Lower leg skin (tissue), 4 donors: ENCODE measurements around the gene FUOM. TPM values are rescaled to one million over a fixed set of nuclear protein-coding genes. Genes with fewer than 3 reads are reported as not detected.

Experiments
- DNase-seq, 2 donors: peaks; one replicate each; pipeline ENCODE4 v3.0.0-alpha.2; 2019; ENCODE audit warnings: low spot score in 2 of 2
- H3K4me3 ChIP-seq: fragments of 200-600 bp; sonication (generic); 2 replicates; pipeline ENCODE4 v1.5.1; 2017; ENCODE audit warnings: mild to moderate bottlenecking, low read depth; ENCODE audit not compliant: poor library complexity, severe bottlenecking
- CTCF ChIP-seq, 3 donors: fragments of 450-650 bp; IDR thresholded peaks; one replicate each; pipeline ENCODE4 v1.5.1; 2016; ENCODE audit warnings: antibody characterized with exemption in 3 of 3, mild to moderate bottlenecking in 3 of 3, moderate library complexity in 2 of 3
- POLR2A ChIP-seq, 2 donors: fragments of 450-650 bp; IDR thresholded peaks; one replicate each; pipeline ENCODE4 v1.6.1; 2016 to 2017; ENCODE audit warnings: antibody characterized with exemption in 2 of 2, mild to moderate bottlenecking in 1 of 2, moderate library complexity in 1 of 2
- WGBS, 2 donors: methylation state at CpG; one replicate each; pipeline ENCODE4 v1.1.5; 2018; 5-methylcytosine and 5-hydroxymethylcytosine counted together
- intact Hi-C: fragments of 100-400 bp; cut with DNase I; formaldehyde crosslinking; loops from one replicate; pipeline ENCODE4 v1.15.0; 2023; ENCODE audit warnings: low total_unique reads
- total RNA-seq, 4 donors: library from RNA; depleted of rRNA; stranded (reverse); fragments of >200 nt; gene quantifications; one replicate each; pipeline ENCODE4 v1.1.0, GENCODE V29; 2016

Gene FUOM, protein sequence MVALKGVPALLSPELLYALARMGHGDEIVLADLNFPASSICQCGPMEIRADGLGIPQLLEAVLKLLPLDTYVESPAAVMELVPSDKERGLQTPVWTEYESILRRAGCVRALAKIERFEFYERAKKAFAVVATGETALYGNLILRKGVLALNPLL
- 10 to 100 TPM; 11.1 to 15.8 (median 15.0) TPM for total RNA-seq

DNA sequence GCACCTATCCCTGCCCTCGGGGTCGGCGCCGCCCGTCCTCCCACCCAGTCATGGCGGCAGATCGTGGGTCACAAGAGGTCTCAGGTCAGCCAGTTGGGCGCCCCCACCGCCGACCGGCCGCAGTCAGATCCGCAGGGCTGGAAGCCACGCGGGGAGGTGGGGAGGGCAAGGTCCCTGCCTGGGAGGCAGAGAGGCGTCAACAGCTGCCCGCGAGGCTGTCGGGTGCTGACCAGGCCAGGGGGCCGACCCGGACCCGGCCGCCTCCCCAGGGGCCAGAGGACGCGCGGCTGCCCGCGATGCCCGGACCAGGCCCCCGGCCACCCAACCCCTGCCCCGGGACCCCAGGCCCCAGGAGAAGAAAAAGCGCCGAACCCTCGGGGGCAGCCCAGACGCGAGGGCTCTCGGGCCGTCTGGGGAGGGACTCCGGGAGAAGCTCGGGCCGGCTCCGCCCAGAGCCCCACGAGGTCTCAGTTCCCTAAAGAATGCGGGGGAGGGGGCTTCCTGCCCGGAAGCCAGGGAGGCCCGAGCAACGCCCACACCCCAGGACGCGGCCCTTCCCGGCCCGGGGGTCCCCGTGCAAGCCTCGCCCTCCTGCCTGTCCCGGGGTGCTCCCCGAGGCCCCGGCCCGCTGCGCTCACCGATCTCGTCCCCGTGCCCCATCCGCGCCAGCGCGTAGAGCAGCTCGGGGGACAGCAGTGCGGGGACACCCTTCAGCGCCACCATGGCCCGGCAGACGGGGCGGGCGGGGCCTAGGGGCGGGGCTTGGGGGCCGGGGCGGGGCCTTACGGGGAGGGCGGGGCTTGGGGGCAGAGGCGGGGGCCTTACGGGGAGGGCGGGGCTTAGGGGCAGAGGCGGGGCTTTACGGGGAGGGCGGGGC, at the start of gene FUOM:
FUOM (minus strand) TSS at position 735 of the 877 bp plus-strand sequence; CDS start at position 723, 12 bp downstream.
- DNase-seq, result no peak
- 2 to 9% methylated on average over 4 to 26 of the region's 83 CpGs for WGBS, 2 donors
- peak within 1 kb of the TSS; percentile 28 for H3K4me3 ChIP-seq
- TF ChIP-seq CTCF (IDR thresholded peaks at IDR 0.05), result no peak
- no peak for TF ChIP-seq POLR2A (IDR thresholded peaks at IDR 0.05)
- intact Hi-C loops, result no loop called here

GRCh38 chr10:133405844-133406527, 48.2 kb upstream of the FUOM start:
- intact Hi-C loops, result no loop called here
- 94 to 95% methylated on average over 8 of the region's 8 CpGs for WGBS, 2 donors
- DNase-seq, result no peak
- no peak for TF ChIP-seq CTCF (IDR thresholded peaks at IDR 0.05)
- TF ChIP-seq POLR2A (IDR thresholded peaks at IDR 0.05), result no peak
- no peak overlapping the region for H3K4me3 ChIP-seq

GRCh38 chr10:133405272-133405671, 47.5 kb upstream of the FUOM start:
- DNase-seq, result no peak
- 66 to 76% methylated on average over 2 of the region's 2 CpGs for WGBS, 2 donors
- H3K4me3 ChIP-seq, result no peak overlapping the region
- TF ChIP-seq CTCF (IDR thresholded peaks at IDR 0.05), result no peak
- TF ChIP-seq POLR2A (IDR thresholded peaks at IDR 0.05), result no peak
- intact Hi-C loops, result no loop called here

DNA sequence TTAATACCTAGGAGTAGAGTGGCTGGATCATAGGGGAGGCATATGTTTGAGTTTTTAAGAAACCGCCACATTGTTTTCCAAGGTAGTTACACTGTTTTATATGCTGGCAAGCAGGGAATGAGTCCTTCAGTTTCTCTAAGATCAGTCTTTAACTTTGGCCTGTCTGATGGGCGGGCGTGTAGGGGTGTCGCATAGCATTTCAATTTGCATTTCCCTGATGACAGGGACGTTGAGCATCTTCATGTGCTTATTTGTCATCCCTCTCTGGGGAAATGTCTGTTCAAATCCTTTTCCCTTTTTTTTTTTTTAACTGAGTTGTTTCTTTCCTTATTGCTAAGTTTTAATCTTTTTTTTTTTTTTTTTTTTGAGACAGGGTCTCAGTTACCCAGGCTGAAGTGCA, 46.0 kb upstream of the FUOM start:
- WGBS, 2 donors, result 88 to 93% methylated on average over 5 of the region's 5 CpGs

DNA sequence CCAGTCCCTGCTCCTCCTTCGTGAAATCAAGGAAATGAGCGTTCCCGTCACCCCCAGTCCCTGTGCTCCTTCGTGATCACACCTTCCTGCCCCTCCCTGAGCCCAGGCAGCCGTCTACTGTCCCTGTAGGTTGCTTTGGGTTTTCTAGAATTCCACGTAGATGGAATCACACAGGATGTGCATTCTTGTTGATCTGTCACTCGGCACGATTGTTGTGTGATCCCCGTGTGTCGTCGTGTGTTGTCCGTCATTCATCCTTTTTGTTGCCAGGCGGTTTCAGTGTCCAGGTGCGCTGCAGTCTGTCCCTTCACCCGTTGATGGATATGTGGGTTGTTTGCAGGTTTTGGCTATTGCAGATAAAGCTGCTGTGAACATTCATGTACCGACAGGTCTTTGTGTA, 45.5 kb upstream of the FUOM start:
- 88 to 90% methylated on average over 16 of the region's 16 CpGs for WGBS, 2 donors
- no peak overlapping the region for H3K4me3 ChIP-seq
- TF ChIP-seq CTCF (IDR thresholded peaks at IDR 0.05), result no peak
- intact Hi-C loops, result no loop called here
- DNase-seq, result no peak

More for the DNA sequence above, 46.0 kb upstream of the FUOM start:
- intact Hi-C loops, result no loop called here
- H3K4me3 ChIP-seq, result no peak overlapping the region
- DNase-seq, result no peak
- TF ChIP-seq CTCF (IDR thresholded peaks at IDR 0.05) (no peak), POLR2A (IDR thresholded peaks at IDR 0.05) (no peak)
